ENCODE measurements around the gene CFDP1. TPM values are rescaled to one million over a fixed set of nuclear protein-coding genes. Genes with fewer than 3 reads are reported as not detected.

The CFDP1 gene
- total and polyA plus RNA-seq, 5 donors from 2014 or later = 32.0 to 63.8 (median 40.2) TPM

DNA sequence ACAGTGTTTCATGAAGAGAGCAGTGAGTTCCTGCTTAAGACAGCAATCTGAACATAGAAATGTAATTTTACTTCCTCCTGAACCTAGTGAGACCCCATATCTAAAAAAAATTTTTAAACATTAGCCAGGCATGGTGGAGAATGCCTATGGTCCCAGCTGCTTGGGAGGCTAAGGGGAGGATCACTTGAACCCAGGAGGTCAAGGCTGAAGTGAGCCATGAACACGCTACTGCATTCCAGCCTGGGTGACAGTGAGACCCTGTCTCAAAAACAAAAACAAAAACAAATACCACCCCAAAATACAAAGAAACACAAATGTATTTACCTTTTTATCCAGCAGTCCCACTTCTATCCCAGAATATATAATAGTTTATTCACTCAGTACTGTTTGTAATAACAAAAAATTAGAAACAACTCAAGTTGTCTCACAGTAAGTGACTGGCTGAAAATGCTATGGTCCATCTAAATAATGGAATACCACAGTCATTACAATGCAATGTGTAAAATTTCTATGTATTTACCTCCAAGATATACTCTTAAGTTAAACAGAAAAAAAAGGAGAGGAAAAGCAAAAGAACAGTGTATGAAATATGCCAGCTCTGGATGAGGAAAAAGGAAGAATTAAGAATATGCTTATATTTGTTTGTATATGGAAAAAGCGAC is 16.3 kb downstream of the CFDP1 start:
- no peak overlapping the region for H3K27ac Mint-ChIP-seq

GRCh38 chr16:75415169-75415905 is 18.0 kb downstream of the CFDP1 start:
- DNase-seq (no peak), ATAC-seq (ENCODE audit: low read depth in 2 of 2) (no peak)
- H3K4me1 ChIP-seq (ENCODE audit: control insufficient read depth, insufficient read depth, low read length, poor library complexity, severe bottlenecking) = peaks cover under 1% of the 10 kb centered on the region
- H3K36me3 Mint-ChIP-seq = peaks cover 4% of the 10 kb centered on the region
- H3K4me3 Mint-ChIP-seq = no peak overlapping the region
- peaks cover 22% of the 10 kb centered on the region for H3K36me3 ChIP-seq (ENCODE audit: control insufficient read depth, insufficient read depth, low read length)
- no peaks in the 10 kb centered on the region for H3K27me3 ChIP-seq (ENCODE audit: control insufficient read depth, insufficient read depth, low read length)
- peak overlapping the region in 2 of 3 donors; percentile 51 to 77 for H3K27ac Mint-ChIP-seq
- no peak overlapping the region for H3K27ac ChIP-seq (ENCODE audit: insufficient read depth, low read length, poor library complexity, severe bottlenecking)
- H3K4me3 ChIP-seq (ENCODE audit: low read depth, low read length) = no peak overlapping the region
- peaks cover 4 to 29% (median 25%) of the 10 kb centered on the region in 4 donors for H3K4me1 Mint-ChIP-seq
- H3K9me3 Mint-ChIP-seq = no peaks in the 10 kb centered on the region
- H3K9me3 ChIP-seq (ENCODE audit: control insufficient read depth in 2 of 2, low read length in 2 of 2) = no peaks in the 10 kb centered on the region
- no peaks in the 10 kb centered on the region for H3K27me3 Mint-ChIP-seq

More for the DNA sequence above, 16.3 kb downstream of the CFDP1 start:
- no peaks in the 10 kb centered on the region for H3K9me3 ChIP-seq (ENCODE audit: control insufficient read depth in 2 of 2, low read length in 2 of 2)
- H3K36me3 ChIP-seq (ENCODE audit: control insufficient read depth, insufficient read depth, low read length) = peaks cover 10% of the 10 kb centered on the region
- no peak overlapping the region for H3K27ac ChIP-seq (ENCODE audit: insufficient read depth, low read length, poor library complexity, severe bottlenecking)
- H3K4me3 Mint-ChIP-seq = no peak overlapping the region
- no peaks in the 10 kb centered on the region for H3K27me3 Mint-ChIP-seq
- H3K9me3 Mint-ChIP-seq = no peaks in the 10 kb centered on the region
- H3K4me1 Mint-ChIP-seq = peaks cover 13 to 44% (median 34%) of the 10 kb centered on the region in 4 donors
- no peak for ATAC-seq (ENCODE audit: low read depth in 2 of 2)
- H3K4me3 ChIP-seq (ENCODE audit: low read depth, low read length) = no peak overlapping the region
- peaks cover 15% of the 10 kb centered on the region for H3K4me1 ChIP-seq (ENCODE audit: control insufficient read depth, insufficient read depth, low read length, poor library complexity, severe bottlenecking)
- peaks cover 9% of the 10 kb centered on the region for H3K36me3 Mint-ChIP-seq
- H3K27me3 ChIP-seq (ENCODE audit: control insufficient read depth, insufficient read depth, low read length) = no peaks in the 10 kb centered on the region
- DNase-seq = no peak

GRCh38 chr16:75413951-75414350 is 19.4 kb downstream of the CFDP1 start:
- H3K4me1 Mint-ChIP-seq = peaks cover 0 to 26% (median 23%) of the 10 kb centered on the region in 4 donors
- no peak overlapping the region for H3K27ac ChIP-seq (ENCODE audit: insufficient read depth, low read length, poor library complexity, severe bottlenecking)
- no peak for DNase-seq
- H3K27me3 Mint-ChIP-seq = no peaks in the 10 kb centered on the region
- no peaks in the 10 kb centered on the region for H3K27me3 ChIP-seq (ENCODE audit: control insufficient read depth, insufficient read depth, low read length)
- no peaks in the 10 kb centered on the region for H3K9me3 ChIP-seq (ENCODE audit: control insufficient read depth in 2 of 2, low read length in 2 of 2)
- ATAC-seq (ENCODE audit: low read depth in 2 of 2) = no peak
- peaks cover 31% of the 10 kb centered on the region for H3K36me3 ChIP-seq (ENCODE audit: control insufficient read depth, insufficient read depth, low read length)
- H3K4me1 ChIP-seq (ENCODE audit: control insufficient read depth, insufficient read depth, low read length, poor library complexity, severe bottlenecking) = no peaks in the 10 kb centered on the region
- no peak overlapping the region for H3K4me3 Mint-ChIP-seq
- H3K4me3 ChIP-seq (ENCODE audit: low read depth, low read length) = no peak overlapping the region
- no peaks in the 10 kb centered on the region for H3K9me3 Mint-ChIP-seq
- peak overlapping the region in 1 of 3 donors; percentile 5 for H3K27ac Mint-ChIP-seq
- peaks cover 11% of the 10 kb centered on the region for H3K36me3 Mint-ChIP-seq

- Histone ChIP-seq H3K4me3 (ENCODE audit: low read depth, low read length) (no peak overlapping the region), H3K9me3 (ENCODE audit: control insufficient read depth in 2 of 2, low read length in 2 of 2) (no peaks in the 10 kb centered on the region), H3K36me3 (ENCODE audit: control insufficient read depth, insufficient read depth, low read length) (peaks cover 41% of the 10 kb centered on the region), H3K4me1 (ENCODE audit: control insufficient read depth, insufficient read depth, low read length, poor library complexity, severe bottlenecking) (no peaks in the 10 kb centered on the region), H3K27ac (ENCODE audit: insufficient read depth, low read length, poor library complexity, severe bottlenecking) (no peak overlapping the region), H3K27me3 (ENCODE audit: control insufficient read depth, insufficient read depth, low read length) (no peaks in the 10 kb centered on the region)
- no peak overlapping the region for H3K4me3 Mint-ChIP-seq
- no peaks in the 10 kb centered on the region for H3K9me3 Mint-ChIP-seq
- peaks cover 3 to 6% (median 4%) of the 10 kb centered on the region in 4 donors for H3K4me1 Mint-ChIP-seq
- no peaks in the 10 kb centered on the region for H3K27me3 Mint-ChIP-seq
- H3K36me3 Mint-ChIP-seq = peaks cover 23% of the 10 kb centered on the region
- DNase-seq = no peak
- H3K27ac Mint-ChIP-seq = no peak overlapping the region
- ATAC-seq (ENCODE audit: low read depth in 2 of 2) = no peak
Measured at GRCh38 chr16:75406943-75407342, 26.4 kb downstream of the CFDP1 start.

GRCh38 chr16:75402821-75403475 is 30.4 kb downstream of the CFDP1 start:
- Histone ChIP-seq H3K27me3 (ENCODE audit: control insufficient read depth, insufficient read depth, low read length) (no peaks in the 10 kb centered on the region), H3K9me3 (ENCODE audit: control insufficient read depth in 2 of 2, low read length in 2 of 2) (no peaks in the 10 kb centered on the region), H3K36me3 (ENCODE audit: control insufficient read depth, insufficient read depth, low read length) (peaks cover 19% of the 10 kb centered on the region), H3K4me3 (ENCODE audit: low read depth, low read length) (no peak overlapping the region), H3K27ac (ENCODE audit: insufficient read depth, low read length, poor library complexity, severe bottlenecking) (no peak overlapping the region), H3K4me1 (ENCODE audit: control insufficient read depth, insufficient read depth, low read length, poor library complexity, severe bottlenecking) (no peaks in the 10 kb centered on the region)
- peaks cover 4 to 8% (median 5%) of the 10 kb centered on the region in 4 donors for H3K4me1 Mint-ChIP-seq
- DNase-seq (peak in 2 of 3 donors; percentile 42 to 61), ATAC-seq (ENCODE audit: low read depth in 2 of 2) (peak in 1 of 2 donors; percentile 34)
- no peaks in the 10 kb centered on the region for H3K9me3 Mint-ChIP-seq
- peaks cover 16% of the 10 kb centered on the region for H3K36me3 Mint-ChIP-seq
- no peaks in the 10 kb centered on the region for H3K27me3 Mint-ChIP-seq
- H3K4me3 Mint-ChIP-seq = no peak overlapping the region
- H3K27ac Mint-ChIP-seq = no peak overlapping the region

- Mint-ChIP-seq H3K27me3 (no peaks in the 10 kb centered on the region), H3K4me3 (no peak overlapping the region), H3K4me1 (peaks cover 2 to 7% (median 5%) of the 10 kb centered on the region in 4 donors), H3K9me3 (no peaks in the 10 kb centered on the region), H3K36me3 (peaks cover 15% of the 10 kb centered on the region), H3K27ac (peak overlapping the region in 1 of 3 donors; percentile 46)
- H3K36me3 ChIP-seq (ENCODE audit: control insufficient read depth, insufficient read depth, low read length) = peaks cover 16% of the 10 kb centered on the region
- H3K4me1 ChIP-seq (ENCODE audit: control insufficient read depth, insufficient read depth, low read length, poor library complexity, severe bottlenecking) = no peaks in the 10 kb centered on the region
- ATAC-seq (ENCODE audit: low read depth in 2 of 2) = no peak
- no peak overlapping the region for H3K4me3 ChIP-seq (ENCODE audit: low read depth, low read length)
- no peak for DNase-seq
- no peaks in the 10 kb centered on the region for H3K9me3 ChIP-seq (ENCODE audit: control insufficient read depth in 2 of 2, low read length in 2 of 2)
- H3K27me3 ChIP-seq (ENCODE audit: control insufficient read depth, insufficient read depth, low read length) = no peaks in the 10 kb centered on the region
- H3K27ac ChIP-seq (ENCODE audit: insufficient read depth, low read length, poor library complexity, severe bottlenecking) = no peak overlapping the region
Measured at GRCh38 chr16:75402159-75402820, 31.0 kb downstream of the CFDP1 start.

GRCh38 chr16:75401691-75402090 is 31.6 kb downstream of the CFDP1 start:
- ATAC-seq (ENCODE audit: low read depth in 2 of 2) (no peak), DNase-seq (no peak)
- H3K4me3 ChIP-seq (ENCODE audit: low read depth, low read length) = no peak overlapping the region
- Mint-ChIP-seq H3K4me3 (no peak overlapping the region), H3K9me3 (no peaks in the 10 kb centered on the region), H3K36me3 (peaks cover 15% of the 10 kb centered on the region), H3K27ac (peak overlapping the region in 1 of 3 donors; percentile 46), H3K4me1 (peaks cover 2 to 7% (median 5%) of the 10 kb centered on the region in 4 donors), H3K27me3 (no peaks in the 10 kb centered on the region)
- no peak overlapping the region for H3K27ac ChIP-seq (ENCODE audit: insufficient read depth, low read length, poor library complexity, severe bottlenecking)
- no peaks in the 10 kb centered on the region for H3K9me3 ChIP-seq (ENCODE audit: control insufficient read depth in 2 of 2, low read length in 2 of 2)
- peaks cover 13% of the 10 kb centered on the region for H3K36me3 ChIP-seq (ENCODE audit: control insufficient read depth, insufficient read depth, low read length)
- H3K4me1 ChIP-seq (ENCODE audit: control insufficient read depth, insufficient read depth, low read length, poor library complexity, severe bottlenecking) = no peaks in the 10 kb centered on the region
- H3K27me3 ChIP-seq (ENCODE audit: control insufficient read depth, insufficient read depth, low read length) = no peaks in the 10 kb centered on the region

Measured in CD4-positive, CD25-positive, alpha-beta regulatory T cell (primary cell).